Vagina (tissue), 2 donors: ENCODE measurements around the gene VTA1. TPM values are rescaled to one million over a fixed set of nuclear protein-coding genes. Genes with fewer than 3 reads are reported as not detected.
"Not testable (repeated sequence)": the region's sequence is repeated elsewhere in the genome, so short reads cannot be mapped to it uniquely, and the experiment has no call there.

Experiments
- DNase-seq, 2 donors: peaks; one replicate each; pipeline ENCODE4 v3.0.0-alpha.2; 2017; ENCODE audit errors: extremely low spot score in 2 of 2
- H3K27ac ChIP-seq: fragments of 200-600 bp; sonication (generic); one replicate; pipeline ENCODE4 v1.5.1; 2019
- H3K27me3 ChIP-seq: fragments of 200-600 bp; sonication (generic); one replicate; pipeline ENCODE4 v1.5.1; 2019
- H3K36me3 ChIP-seq, 2 donors: fragments of 200-600 bp; sonication (generic); one replicate each; pipeline ENCODE4 v1.5.1; 2017 to 2019
- H3K4me1 ChIP-seq: fragments of 200-600 bp; sonication (generic); one replicate; pipeline ENCODE4 v1.5.1; 2019
- H3K4me3 ChIP-seq, 2 donors: fragments of 200-600 bp; sonication (generic); 1 replicate in 1 of 2; 2 replicates in 1 of 2; pipeline ENCODE4 v1.5.1; 2016 to 2019
- H3K9me3 ChIP-seq: fragments of 200-600 bp; sonication (generic); one replicate; pipeline ENCODE4 v1.5.1; 2019
- POLR2A ChIP-seq, 2 donors: fragments of 450-650 bp; IDR thresholded peaks; one replicate each; pipeline ENCODE4 v1.6.1; 2017; ENCODE audit warnings: antibody characterized with exemption in 2 of 2, mild to moderate bottlenecking in 2 of 2, moderate library complexity in 2 of 2
- POLR2AphosphoS5 ChIP-seq, 2 donors: sonication (generic); formaldehyde crosslinking; IDR thresholded peaks; one replicate each; pipeline ENCODE4 v1.9.0; 2017; ENCODE audit warnings: antibody characterized with exemption in 2 of 2, mild to moderate bottlenecking in 2 of 2, low read depth in 1 of 2; ENCODE audit not compliant: insufficient read depth in 1 of 2
- intact Hi-C: fragments of 100-400 bp; cut with DNase I; formaldehyde crosslinking; loops from one replicate; pipeline ENCODE4 v1.15.1; 2023
- total RNA-seq: library from RNA; depleted of rRNA; stranded (reverse); fragments of >200 nt; gene quantifications from one replicate; pipeline ENCODE4 v1.2.3, GENCODE V29; 2016
- TF ChIP-seq, protein P1 (sequence below), 3 experiments: fragments of 450-650 bp in 2 of 3; fragments of 200-600 bp in 1 of 3; sonication (generic) in 1 of 3; IDR thresholded peaks; one replicate each; pipeline ENCODE4 v1.5.1; 2017 to 2019; ENCODE audit warnings: antibody characterized with exemption in 3 of 3, mild to moderate bottlenecking in 2 of 3, moderate library complexity in 2 of 3

VTA1 gene
- total RNA-seq, 1 donor from 2014 or later = 46.4 TPM

DNA sequence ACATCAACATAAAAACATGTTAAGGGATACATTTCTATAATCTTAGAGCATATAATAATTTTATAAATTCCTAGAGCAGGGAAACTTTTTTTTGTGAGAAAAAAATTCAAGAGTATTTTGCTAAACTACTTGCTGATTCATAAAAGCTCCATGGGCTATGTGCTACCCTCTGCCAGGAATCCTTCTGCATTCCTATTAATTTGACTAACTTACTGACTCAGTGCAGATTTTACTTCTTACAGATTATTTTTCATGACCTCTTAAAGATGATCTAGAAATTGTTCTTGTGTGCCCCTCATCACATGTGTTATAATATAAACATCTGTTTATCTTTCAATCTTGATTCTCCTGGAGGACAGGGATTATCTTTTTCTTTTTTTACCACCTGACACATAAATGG, 5.7 kb downstream of the VTA1 start:
- Histone ChIP-seq H3K27ac (no peak overlapping the region), H3K4me1 (peaks cover 37% of the 10 kb centered on the region), H3K4me3 (no peak overlapping the region), H3K9me3 (no peaks in the 10 kb centered on the region), H3K36me3 (no peaks in the 10 kb centered on the region), H3K27me3 (no peaks in the 10 kb centered on the region)
- intact Hi-C loops = loop anchor here (10.0 kb wide), 1 partner anchor 52 kb away; no protein-coding TSS in a partner anchor
- DNase-seq = no peak
- TF ChIP-seq POLR2AphosphoS5 (IDR thresholded peaks at IDR 0.05; ENCODE audit: insufficient read depth in 1 of 2, low read depth in 1 of 2) (no peak), POLR2A (IDR thresholded peaks at IDR 0.05) (no peak)
- TF ChIP-seq, protein P1, sequence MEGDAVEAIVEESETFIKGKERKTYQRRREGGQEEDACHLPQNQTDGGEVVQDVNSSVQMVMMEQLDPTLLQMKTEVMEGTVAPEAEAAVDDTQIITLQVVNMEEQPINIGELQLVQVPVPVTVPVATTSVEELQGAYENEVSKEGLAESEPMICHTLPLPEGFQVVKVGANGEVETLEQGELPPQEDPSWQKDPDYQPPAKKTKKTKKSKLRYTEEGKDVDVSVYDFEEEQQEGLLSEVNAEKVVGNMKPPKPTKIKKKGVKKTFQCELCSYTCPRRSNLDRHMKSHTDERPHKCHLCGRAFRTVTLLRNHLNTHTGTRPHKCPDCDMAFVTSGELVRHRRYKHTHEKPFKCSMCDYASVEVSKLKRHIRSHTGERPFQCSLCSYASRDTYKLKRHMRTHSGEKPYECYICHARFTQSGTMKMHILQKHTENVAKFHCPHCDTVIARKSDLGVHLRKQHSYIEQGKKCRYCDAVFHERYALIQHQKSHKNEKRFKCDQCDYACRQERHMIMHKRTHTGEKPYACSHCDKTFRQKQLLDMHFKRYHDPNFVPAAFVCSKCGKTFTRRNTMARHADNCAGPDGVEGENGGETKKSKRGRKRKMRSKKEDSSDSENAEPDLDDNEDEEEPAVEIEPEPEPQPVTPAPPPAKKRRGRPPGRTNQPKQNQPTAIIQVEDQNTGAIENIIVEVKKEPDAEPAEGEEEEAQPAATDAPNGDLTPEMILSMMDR (IDR thresholded peaks at IDR 0.05) = no peak

DNA sequence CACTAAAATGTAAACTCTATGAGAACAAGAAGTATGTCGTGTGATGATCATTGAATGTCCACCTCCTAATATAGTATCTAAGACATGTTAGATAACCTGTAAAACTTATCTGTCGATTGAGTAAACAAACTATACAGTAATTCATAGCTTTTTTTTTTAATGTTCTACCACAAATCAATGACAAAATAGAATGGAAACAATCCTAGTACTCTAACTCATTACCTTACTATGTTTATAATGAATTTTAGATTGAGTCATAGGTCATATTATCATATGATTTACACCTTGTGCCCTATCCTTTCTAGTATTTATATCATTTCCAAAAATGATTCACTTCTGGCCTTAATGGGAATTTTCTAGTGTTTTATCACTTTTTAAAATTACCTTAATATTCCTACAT, 6.1 kb downstream of the VTA1 start:
- Histone ChIP-seq H3K27ac (no peak overlapping the region), H3K36me3 (no peaks in the 10 kb centered on the region), H3K27me3 (no peaks in the 10 kb centered on the region), H3K4me1 (peaks cover 32% of the 10 kb centered on the region), H3K9me3 (no peaks in the 10 kb centered on the region), H3K4me3 (no peak overlapping the region)
- no peak for DNase-seq
- intact Hi-C loops = loop anchor here (10.0 kb wide), 1 partner anchor 52 kb away; no protein-coding TSS in a partner anchor
- TF ChIP-seq, protein P1 (IDR thresholded peaks at IDR 0.05) = no peak
- TF ChIP-seq POLR2A (IDR thresholded peaks at IDR 0.05) (no peak), POLR2AphosphoS5 (IDR thresholded peaks at IDR 0.05; ENCODE audit: insufficient read depth in 1 of 2, low read depth in 1 of 2) (no peak)

DNA sequence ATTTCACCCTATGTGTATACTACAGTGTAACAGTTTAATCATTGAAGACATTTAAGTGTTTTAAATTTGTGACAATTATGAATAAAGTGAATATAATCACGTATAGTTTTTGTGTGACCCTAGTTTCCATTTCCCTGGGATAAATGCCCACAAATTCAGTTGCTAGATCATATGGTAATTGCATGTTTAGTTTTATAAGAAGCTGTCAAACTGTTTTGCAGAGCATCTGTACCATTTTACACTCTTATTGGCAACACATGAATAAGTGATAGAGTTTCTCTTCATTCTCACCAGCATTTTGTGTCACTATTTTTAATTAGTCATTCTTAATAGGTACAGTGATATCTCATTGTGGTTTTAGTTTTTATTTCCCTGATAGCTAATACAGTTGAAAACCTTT, 7.3 kb downstream of the VTA1 start:
- DNase-seq = no peak
- H3K4me1 ChIP-seq = peaks cover 21% of the 10 kb centered on the region
- no peaks in the 10 kb centered on the region for H3K36me3 ChIP-seq
- no peaks in the 10 kb centered on the region for H3K9me3 ChIP-seq
- no peak for TF ChIP-seq POLR2A (IDR thresholded peaks at IDR 0.05)
- TF ChIP-seq POLR2AphosphoS5 (IDR thresholded peaks at IDR 0.05; ENCODE audit: insufficient read depth in 1 of 2, low read depth in 1 of 2) = no peak
- TF ChIP-seq, protein P1 (IDR thresholded peaks at IDR 0.05) = no peak
- no peak overlapping the region for H3K27ac ChIP-seq
- H3K4me3 ChIP-seq = no peak overlapping the region
- intact Hi-C loops = loop anchor here (10.0 kb wide), 1 partner anchor 50 kb away; no protein-coding TSS in a partner anchor
- H3K27me3 ChIP-seq = no peaks in the 10 kb centered on the region

DNA sequence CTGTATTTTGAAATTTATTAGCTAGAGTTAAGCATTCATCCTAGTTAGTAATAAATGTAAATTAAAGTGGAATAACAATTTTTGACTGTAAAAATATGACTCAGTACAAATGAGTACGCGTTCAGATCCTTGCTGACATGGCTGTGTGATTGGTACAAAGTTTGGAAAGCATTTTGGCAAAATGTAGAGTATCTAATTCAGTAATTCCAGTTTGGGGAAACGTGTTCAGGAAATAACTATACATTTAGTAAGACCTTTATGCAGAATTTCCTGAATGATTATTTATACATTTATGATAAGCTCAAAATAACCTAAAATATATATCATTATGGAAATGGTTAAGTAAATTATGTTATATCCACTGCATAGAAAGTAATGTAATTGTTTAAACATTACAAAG, 8.0 kb downstream of the VTA1 start:
- Histone ChIP-seq H3K27ac (no peak overlapping the region), H3K4me1 (peaks cover 16% of the 10 kb centered on the region), H3K4me3 (no peak overlapping the region), H3K27me3 (no peaks in the 10 kb centered on the region), H3K9me3 (no peaks in the 10 kb centered on the region), H3K36me3 (no peaks in the 10 kb centered on the region)
- DNase-seq = no peak
- TF ChIP-seq POLR2AphosphoS5 (IDR thresholded peaks at IDR 0.05; ENCODE audit: insufficient read depth in 1 of 2, low read depth in 1 of 2) (no peak), POLR2A (IDR thresholded peaks at IDR 0.05) (no peak)
- TF ChIP-seq, protein P1 (IDR thresholded peaks at IDR 0.05) = no peak
- intact Hi-C loops = loop anchor here (10.0 kb wide), 1 partner anchor 50 kb away; no protein-coding TSS in a partner anchor

DNA sequence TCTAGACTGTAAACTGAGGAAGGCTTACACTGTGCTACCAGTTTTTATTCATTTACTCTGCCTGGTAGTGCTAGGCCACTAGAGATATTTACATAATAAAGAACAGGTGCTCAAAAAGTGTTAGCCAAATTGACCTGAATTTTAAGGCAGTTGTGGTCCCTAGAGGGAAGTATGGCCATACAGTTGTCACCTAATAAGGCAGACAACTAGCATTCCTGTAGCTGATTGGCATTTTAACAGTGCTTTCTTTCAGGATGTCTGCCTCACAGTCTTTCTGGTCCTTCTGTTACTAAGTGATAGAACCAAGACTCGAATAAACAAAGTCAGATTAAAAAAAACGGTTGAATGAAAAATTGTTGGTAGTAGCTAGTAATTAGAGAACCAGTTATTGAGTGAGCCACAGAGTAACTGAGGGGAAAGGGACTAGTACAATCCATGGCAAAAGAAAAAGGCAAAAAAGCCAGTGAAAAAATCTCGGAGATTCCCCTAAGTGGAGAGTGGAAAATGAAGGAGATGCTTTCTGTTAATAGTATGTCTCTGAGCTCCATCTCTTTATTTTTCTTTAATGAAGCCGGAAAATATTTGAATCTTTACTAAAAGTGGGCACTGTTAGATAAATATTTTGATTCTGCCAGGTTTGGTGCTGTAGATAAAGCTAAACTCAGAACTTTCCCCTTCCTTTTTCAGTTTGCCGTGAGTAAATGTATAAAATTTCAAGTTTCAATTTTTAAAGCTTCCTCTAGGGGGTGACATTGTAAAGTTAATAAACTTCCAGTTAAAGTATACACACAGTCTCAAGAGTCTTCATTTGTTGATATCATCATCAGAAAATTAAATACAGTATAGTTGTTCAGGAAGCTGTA, 9.1 kb downstream of the VTA1 start:
- Histone ChIP-seq H3K4me1 (peaks cover 16% of the 10 kb centered on the region), H3K4me3 (no peak overlapping the region), H3K9me3 (no peaks in the 10 kb centered on the region), H3K27me3 (no peaks in the 10 kb centered on the region), H3K27ac (no peak overlapping the region), H3K36me3 (no peaks in the 10 kb centered on the region)
- intact Hi-C loops = loop anchor here (10.0 kb wide), 1 partner anchor 49 kb away; no protein-coding TSS in a partner anchor
- DNase-seq = no peak
- TF ChIP-seq POLR2A (IDR thresholded peaks at IDR 0.05) = no peak
- TF ChIP-seq, protein P1 (IDR thresholded peaks at IDR 0.05) = peak in 1 of 3 experiments; percentile 31

DNA sequence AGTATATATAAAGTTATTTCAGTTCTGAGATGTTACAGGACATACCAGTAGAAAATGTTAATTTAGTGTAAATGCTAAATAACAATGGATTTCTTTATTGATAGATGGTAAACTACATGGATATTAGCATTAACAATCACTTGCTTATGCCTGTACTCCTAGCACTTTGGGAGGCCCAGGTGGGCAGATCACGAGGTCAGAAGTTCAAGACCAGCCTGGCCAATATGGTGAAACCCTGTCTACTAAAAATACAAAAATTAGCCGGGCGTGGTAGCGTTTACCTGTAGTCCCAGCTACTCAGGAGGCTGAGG, 9.7 kb downstream of the VTA1 start:
- not testable (repeated sequence) for DNase-seq, H3K4me3 ChIP-seq, H3K27me3 ChIP-seq, H3K9me3 ChIP-seq, H3K27ac ChIP-seq, H3K36me3 ChIP-seq
- intact Hi-C loops = loop anchor here (10.0 kb wide), 1 partner anchor 48 kb away; no protein-coding TSS in a partner anchor
- peaks cover 16% of the 10 kb centered on the region for H3K4me1 ChIP-seq
